ENCODE data around the gene KANK3.

- TF ChIP-seq POLR2A (IDR thresholded peaks at IDR 0.05), result no peak
- TF ChIP-seq CTCF (IDR thresholded peaks at IDR 0.05), result no peak
- no peak for TF ChIP-seq EP300 (IDR thresholded peaks at IDR 0.05)
Measured at GRCh38 chr19:8357007-8357521, 14.0 kb upstream of the KANK3 start.
